Left ventricle myocardium inferior (tissue), 1 donor: ENCODE measurements around the gene VTI1A. TPM values are rescaled to one million over a fixed set of nuclear protein-coding genes. Genes with fewer than 3 reads are reported as not detected.

ENCODE experiments used
- DNase-seq: peaks from one replicate; pipeline ENCODE4 v3.0.0-alpha.2; 2020
- H3K27ac ChIP-seq: fragments of 200-600 bp; replicated peaks from 2 replicates; pipeline ENCODE4 v1.8.0; 2021
- H3K27me3 ChIP-seq: fragments of 200-600 bp; 2 replicates; pipeline ENCODE4 v1.8.0; 2021; ENCODE audit warnings: low read depth
- H3K36me3 ChIP-seq: fragments of 200-600 bp; 2 replicates; pipeline ENCODE4 v1.8.0; 2021
- H3K4me1 ChIP-seq: fragments of 200-600 bp; 2 replicates; pipeline ENCODE4 v1.8.0; 2021
- H3K4me3 ChIP-seq: fragments of 200-600 bp; 2 replicates; pipeline ENCODE4 v1.8.0; 2021; ENCODE audit warnings: mild to moderate bottlenecking, moderate library complexity
- H3K9me3 ChIP-seq: fragments of 200-600 bp; replicated peaks from 2 replicates; pipeline ENCODE4 v1.8.0; 2021
- intact Hi-C: fragments of 100-400 bp; cut with micrococcal nuclease; formaldehyde crosslinking; loops from one replicate; pipeline ENCODE4 v1.11.0; 2022
- total RNA-seq: library from RNA; stranded (reverse); fragmentation: NEBNext Ultra II Directional; extraction: Animal tissue kit (Norgen Biotek cat#: 25700); gene quantifications from one replicate; pipeline ENCODE4 v1.2.1, GENCODE V29; 2021
- TF ChIP-seq, protein P1 (sequence below): fragments of 200-600 bp; IDR thresholded peaks from 2 replicates; pipeline ENCODE4 v1.8.0; 2021; ENCODE audit warnings: antibody characterized with exemption, mild to moderate bottlenecking, borderline replicate concordance
- donor health status: DM: no; HTN: yes; CAD: no; lungs with severe emphysema.

Gene VTI1A
- total RNA-seq, 1 donor from 2014 or later = 20.5 TPM

DNA sequence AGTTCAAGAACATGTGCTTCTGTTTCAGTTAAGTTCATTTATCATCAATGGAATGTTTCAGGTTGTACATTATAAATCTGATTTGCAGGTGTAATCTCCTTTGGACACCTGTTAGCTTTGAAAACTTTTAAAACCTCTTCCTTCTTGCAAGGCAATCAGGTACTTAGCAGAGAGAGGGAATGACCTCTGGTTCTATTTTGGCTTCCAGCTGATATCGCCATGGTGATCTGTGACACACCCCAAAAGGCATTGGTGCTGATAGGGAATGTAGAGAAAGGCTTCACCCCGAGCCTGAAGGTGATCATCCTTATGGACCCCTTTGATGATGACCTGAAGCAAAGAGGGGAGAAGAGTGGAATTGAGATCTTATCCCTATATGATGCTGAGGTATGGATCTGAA, 37.7 kb upstream of the VTI1A start:
- peaks cover 8% of the 10 kb centered on the region for H3K36me3 ChIP-seq
- no peak for DNase-seq
- TF ChIP-seq, protein P1, sequence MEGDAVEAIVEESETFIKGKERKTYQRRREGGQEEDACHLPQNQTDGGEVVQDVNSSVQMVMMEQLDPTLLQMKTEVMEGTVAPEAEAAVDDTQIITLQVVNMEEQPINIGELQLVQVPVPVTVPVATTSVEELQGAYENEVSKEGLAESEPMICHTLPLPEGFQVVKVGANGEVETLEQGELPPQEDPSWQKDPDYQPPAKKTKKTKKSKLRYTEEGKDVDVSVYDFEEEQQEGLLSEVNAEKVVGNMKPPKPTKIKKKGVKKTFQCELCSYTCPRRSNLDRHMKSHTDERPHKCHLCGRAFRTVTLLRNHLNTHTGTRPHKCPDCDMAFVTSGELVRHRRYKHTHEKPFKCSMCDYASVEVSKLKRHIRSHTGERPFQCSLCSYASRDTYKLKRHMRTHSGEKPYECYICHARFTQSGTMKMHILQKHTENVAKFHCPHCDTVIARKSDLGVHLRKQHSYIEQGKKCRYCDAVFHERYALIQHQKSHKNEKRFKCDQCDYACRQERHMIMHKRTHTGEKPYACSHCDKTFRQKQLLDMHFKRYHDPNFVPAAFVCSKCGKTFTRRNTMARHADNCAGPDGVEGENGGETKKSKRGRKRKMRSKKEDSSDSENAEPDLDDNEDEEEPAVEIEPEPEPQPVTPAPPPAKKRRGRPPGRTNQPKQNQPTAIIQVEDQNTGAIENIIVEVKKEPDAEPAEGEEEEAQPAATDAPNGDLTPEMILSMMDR = no peak
- no peak overlapping the region for H3K27ac ChIP-seq
- H3K4me1 ChIP-seq = no peaks in the 10 kb centered on the region
- H3K4me3 ChIP-seq = no peak overlapping the region
- intact Hi-C loops = no loop called here
- no peaks in the 10 kb centered on the region for H3K9me3 ChIP-seq
- no peaks in the 10 kb centered on the region for H3K27me3 ChIP-seq

DNA sequence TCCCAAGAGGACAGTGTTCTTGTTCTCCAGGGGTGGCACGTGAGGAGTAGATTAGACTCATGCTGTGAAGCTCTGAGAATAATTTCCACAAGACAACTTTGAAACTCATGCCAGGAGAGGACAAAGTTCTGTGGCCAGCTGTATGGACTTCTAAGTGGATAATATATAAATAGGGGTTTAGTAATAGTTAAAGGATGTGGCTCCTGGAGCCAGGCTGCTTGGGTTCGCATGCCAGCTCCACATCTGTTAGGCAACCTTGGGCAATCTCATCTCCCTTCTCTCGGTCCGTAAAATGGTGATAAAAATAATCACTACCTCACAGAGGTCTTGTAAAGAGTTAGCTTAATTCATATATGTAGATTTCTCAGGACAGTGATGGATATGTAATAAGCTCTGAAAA, 37.3 kb upstream of the VTI1A start:
- intact Hi-C loops = no loop called here
- Histone ChIP-seq H3K27ac (no peak overlapping the region), H3K4me1 (no peaks in the 10 kb centered on the region), H3K4me3 (no peak overlapping the region), H3K9me3 (no peaks in the 10 kb centered on the region), H3K36me3 (peaks cover 8% of the 10 kb centered on the region), H3K27me3 (no peaks in the 10 kb centered on the region)
- TF ChIP-seq, protein P1 = no peak
- no peak for DNase-seq

DNA sequence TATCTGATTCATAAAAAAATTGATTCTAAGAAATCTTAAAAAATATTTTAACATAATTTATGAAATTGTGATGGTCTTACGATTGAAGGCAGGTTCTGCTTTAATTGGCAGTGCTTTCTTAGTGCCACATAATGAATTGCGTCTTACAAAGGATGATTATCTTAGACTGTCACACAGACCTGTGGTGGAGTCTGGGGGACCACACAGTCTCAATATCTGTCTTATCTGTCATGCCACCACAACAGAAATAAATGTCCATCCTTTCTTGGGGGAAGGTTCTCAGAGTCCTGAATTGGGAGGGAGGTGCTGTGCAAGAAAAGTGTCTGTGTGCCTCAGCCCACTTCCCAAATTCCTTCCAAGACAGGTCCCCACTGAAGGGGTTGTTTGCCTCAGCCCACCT, 34.3 kb upstream of the VTI1A start:
- TF ChIP-seq, protein P1 = no peak
- Histone ChIP-seq H3K4me3 (no peak overlapping the region), H3K27me3 (no peaks in the 10 kb centered on the region), H3K4me1 (no peaks in the 10 kb centered on the region), H3K27ac (no peak overlapping the region), H3K9me3 (no peaks in the 10 kb centered on the region), H3K36me3 (no peaks in the 10 kb centered on the region)
- intact Hi-C loops = no loop called here
- DNase-seq = no peak

DNA sequence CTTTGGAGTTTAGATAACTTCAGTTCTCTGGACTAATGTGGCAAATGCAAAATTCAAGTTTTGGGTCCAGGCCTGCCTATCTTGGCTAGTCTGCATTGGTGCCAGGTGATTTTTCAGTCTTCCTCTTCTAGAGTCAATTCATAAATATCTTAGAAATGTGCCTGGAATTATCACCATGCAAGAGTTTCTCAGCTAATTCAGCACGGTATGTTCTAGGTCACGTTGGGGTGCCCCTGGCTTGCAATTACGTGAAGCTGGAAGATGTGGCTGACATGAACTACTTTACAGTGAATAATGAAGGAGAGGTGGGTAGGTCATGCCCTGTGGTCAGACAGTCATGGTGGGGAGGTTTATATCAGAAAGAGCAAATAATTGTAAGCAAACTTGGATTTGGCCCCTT, 25.3 kb upstream of the VTI1A start:
- intact Hi-C loops = no loop called here
- H3K27ac ChIP-seq = no peak overlapping the region
- TF ChIP-seq, protein P1 = no peak
- DNase-seq = no peak
- no peaks in the 10 kb centered on the region for H3K9me3 ChIP-seq
- H3K36me3 ChIP-seq = peaks cover 14% of the 10 kb centered on the region
- H3K4me3 ChIP-seq = no peak overlapping the region
- no peaks in the 10 kb centered on the region for H3K27me3 ChIP-seq
- H3K4me1 ChIP-seq = peaks cover 4% of the 10 kb centered on the region

DNA sequence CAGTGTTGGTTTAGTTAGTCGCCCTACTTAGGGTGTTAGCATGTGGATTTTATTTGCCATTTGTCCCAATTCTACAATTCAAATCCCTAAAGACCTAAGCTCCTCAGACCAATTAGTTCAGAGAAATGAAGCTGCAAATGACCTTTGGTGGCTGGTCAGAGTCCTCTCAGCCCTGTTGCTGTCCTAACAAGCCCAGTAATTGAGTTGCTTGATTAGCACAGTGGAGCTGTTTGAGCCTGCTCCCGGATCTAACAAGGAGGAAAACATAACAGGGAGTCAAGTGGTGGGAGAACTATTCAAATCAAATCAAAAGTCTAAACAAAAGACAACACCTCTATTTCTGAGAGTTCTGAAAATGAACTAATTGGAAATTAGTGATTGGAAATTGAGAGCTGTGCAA, 22.4 kb upstream of the VTI1A start:
- DNase-seq = no peak
- intact Hi-C loops = no loop called here
- Histone ChIP-seq H3K9me3 (no peaks in the 10 kb centered on the region), H3K36me3 (peaks cover 41% of the 10 kb centered on the region), H3K27ac (no peak overlapping the region), H3K4me3 (no peak overlapping the region), H3K4me1 (peaks cover 4% of the 10 kb centered on the region), H3K27me3 (no peaks in the 10 kb centered on the region)
- TF ChIP-seq, protein P1 = no peak

DNA sequence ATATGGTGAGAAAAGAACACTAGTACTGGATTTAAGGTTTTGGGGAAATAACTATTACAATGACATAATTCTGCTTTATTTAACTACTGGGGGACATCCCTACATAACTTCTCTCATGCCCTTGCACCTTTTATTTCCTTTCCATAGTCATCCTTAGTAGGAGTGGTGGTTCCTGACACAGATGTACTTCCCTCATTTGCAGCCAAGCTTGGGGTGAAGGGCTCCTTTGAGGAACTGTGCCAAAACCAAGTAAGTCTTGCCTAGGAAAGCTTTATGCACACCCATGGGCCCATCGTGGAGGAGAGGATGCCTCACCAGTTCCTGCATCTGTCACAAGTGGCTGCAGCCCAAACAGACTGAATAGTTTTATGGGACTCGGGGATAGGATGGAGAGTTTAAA, 20.9 kb upstream of the VTI1A start:
- Histone ChIP-seq H3K4me3 (no peak overlapping the region), H3K36me3 (peaks cover 56% of the 10 kb centered on the region), H3K27me3 (no peaks in the 10 kb centered on the region), H3K9me3 (no peaks in the 10 kb centered on the region), H3K27ac (no peak overlapping the region), H3K4me1 (peaks cover 4% of the 10 kb centered on the region)
- no peak for DNase-seq
- intact Hi-C loops = no loop called here
- TF ChIP-seq, protein P1 = no peak
